Astrocyte (in vitro differentiated cells and primary cell): ENCODE data around the gene CLINT1.

Experiments
- EZH2 ChIP-seq: IDR thresholded peaks from 2 replicates; pipeline ENCODE4 v1.6.1; 2012; ENCODE audit warnings: mild to moderate bottlenecking, low read length, inconsistent platforms; ENCODE audit not compliant: insufficient read depth
- TF ChIP-seq, protein P1 (sequence below): IDR thresholded peaks from 2 replicates; pipeline ENCODE4 v1.5.1; 2011; ENCODE audit warnings: low read depth, mild to moderate bottlenecking, inconsistent platforms, low read length, moderate library complexity; ENCODE audit not compliant: insufficient read depth

DNA sequence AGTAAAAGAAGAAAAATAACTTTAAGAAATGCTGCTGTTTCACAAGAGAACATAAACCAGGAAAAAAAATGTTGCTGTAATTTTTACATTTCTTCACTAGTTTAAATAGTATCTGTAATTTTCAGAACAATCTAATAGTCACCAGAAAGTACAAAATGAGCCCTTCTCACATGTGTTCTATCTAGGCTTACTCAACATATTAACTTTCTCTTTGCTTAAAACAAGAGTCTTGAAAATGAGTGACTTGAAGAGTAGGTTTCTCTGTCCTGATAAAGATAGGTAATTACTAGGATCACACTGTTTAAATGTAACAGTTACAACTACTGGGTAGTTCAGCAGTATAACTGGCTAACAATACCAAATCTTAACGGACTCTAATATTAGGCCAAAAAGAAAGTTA, 37.5 kb downstream of the CLINT1 start:
- TF ChIP-seq, protein P1, sequence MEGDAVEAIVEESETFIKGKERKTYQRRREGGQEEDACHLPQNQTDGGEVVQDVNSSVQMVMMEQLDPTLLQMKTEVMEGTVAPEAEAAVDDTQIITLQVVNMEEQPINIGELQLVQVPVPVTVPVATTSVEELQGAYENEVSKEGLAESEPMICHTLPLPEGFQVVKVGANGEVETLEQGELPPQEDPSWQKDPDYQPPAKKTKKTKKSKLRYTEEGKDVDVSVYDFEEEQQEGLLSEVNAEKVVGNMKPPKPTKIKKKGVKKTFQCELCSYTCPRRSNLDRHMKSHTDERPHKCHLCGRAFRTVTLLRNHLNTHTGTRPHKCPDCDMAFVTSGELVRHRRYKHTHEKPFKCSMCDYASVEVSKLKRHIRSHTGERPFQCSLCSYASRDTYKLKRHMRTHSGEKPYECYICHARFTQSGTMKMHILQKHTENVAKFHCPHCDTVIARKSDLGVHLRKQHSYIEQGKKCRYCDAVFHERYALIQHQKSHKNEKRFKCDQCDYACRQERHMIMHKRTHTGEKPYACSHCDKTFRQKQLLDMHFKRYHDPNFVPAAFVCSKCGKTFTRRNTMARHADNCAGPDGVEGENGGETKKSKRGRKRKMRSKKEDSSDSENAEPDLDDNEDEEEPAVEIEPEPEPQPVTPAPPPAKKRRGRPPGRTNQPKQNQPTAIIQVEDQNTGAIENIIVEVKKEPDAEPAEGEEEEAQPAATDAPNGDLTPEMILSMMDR, result no peak
- TF ChIP-seq EZH2, result no peak
